Endothelial cell of umbilical vein (primary cell): ENCODE data around the gene CASKIN2. TPM values are rescaled to one million over a fixed set of nuclear protein-coding genes. Genes with fewer than 3 reads are reported as not detected.

ENCODE experiments used
- BruUV-seq: library from RNA; stranded (reverse); fragments of 400-500 nt; replicated peaks from 2 replicates; lab custom pipeline; 2021; lab: Mats Ljungman, UMichigan
- CTCF ChIA-PET: fragments of 300-600, 350-600 bp; sonication (Branson Sonifier 250); formaldehyde crosslinking; loops from one replicate; lab custom pipeline; 2021; ENCODE audit warnings: antibody characterized with exemption, inconsistent platforms; lab: Charles Lee
- POLR2A ChIA-PET: fragments of 300-600, 350-600 bp; sonication (Branson Sonifier 250); formaldehyde crosslinking; loops from one replicate; lab custom pipeline; 2021; ENCODE audit warnings: antibody characterized with exemption, inconsistent platforms; lab: Charles Lee
- DNase-seq: peaks from one replicate; pipeline ENCODE4 v3.0.0-alpha.2; 2011; ENCODE audit warnings: low read depth, low spot score
- FAIRE-seq: peaks from 2 replicates; lab custom pipeline; 2011; peaks lifted over from hg19 to GRCh38; lab: Jason Lieb, UNC
- H2AFZ ChIP-seq: 2 replicates; pipeline ENCODE4 v1.6.0; 2012; ENCODE audit warnings: low read depth, low read length, control low read depth, inconsistent platforms
- H3K27ac ChIP-seq: 2 replicates; pipeline ENCODE4 v1.5.1; 2011; ENCODE audit warnings: low read depth, mild to moderate bottlenecking, control low read depth, low read length, moderate library complexity; ENCODE audit not compliant: insufficient read depth
- H3K27me3 ChIP-seq, 2 experiments: 2 replicates each; pipeline versions ENCODE4 v1.6.0 to v1.6.1; 2011; ENCODE audit warnings: low read length in 2 of 2, mixed read lengths in 1 of 2; ENCODE audit not compliant: control insufficient read depth in 2 of 2, insufficient read depth in 2 of 2
- H3K36me3 ChIP-seq, 2 experiments: 2 replicates in 1 of 2; 3 replicates in 1 of 2; pipeline ENCODE4 v1.5.1; 2011; ENCODE audit warnings: low read length in 2 of 2, mild to moderate bottlenecking in 1 of 2, moderate library complexity in 1 of 2; ENCODE audit not compliant: control insufficient read depth in 2 of 2, insufficient read depth in 2 of 2; ENCODE audit errors: extremely low read depth in 1 of 2
- H3K4me1 ChIP-seq: 3 replicates; pipeline ENCODE4 v1.5.1; 2011; ENCODE audit warnings: mild to moderate bottlenecking, low read length; ENCODE audit not compliant: control insufficient read depth, insufficient read depth; ENCODE audit errors: extremely low read depth
- H3K4me2 ChIP-seq: 2 replicates; pipeline ENCODE4 v1.6.1; 2011; ENCODE audit warnings: low read length, control low read depth, mixed read lengths; ENCODE audit not compliant: insufficient read depth
- H3K4me3 ChIP-seq, 3 experiments: fragments of 200-600 bp in 1 of 3; sonication (generic), shearing (Covaris generic) in 1 of 3; replicated peaks in 1 of 3; 2 replicates each; pipeline ENCODE4 v1.5.1; 2011 to 2016; ENCODE audit warnings: control low read depth in 3 of 3, low read length in 3 of 3, mild to moderate bottlenecking in 2 of 3, inconsistent platforms in 1 of 3, low read depth in 1 of 3, moderate library complexity in 1 of 3; ENCODE audit not compliant: insufficient read depth in 1 of 3
- H3K79me2 ChIP-seq: 2 replicates; pipeline ENCODE4 v1.6.0; 2012; ENCODE audit warnings: low read length, inconsistent platforms; ENCODE audit not compliant: control insufficient read depth, insufficient read depth
- H3K9ac ChIP-seq: replicated peaks from 2 replicates; pipeline ENCODE3; 2011; ENCODE audit warnings: low read length, control low read depth; ENCODE audit not compliant: insufficient read depth; ENCODE audit errors: extremely low read depth
- H3K9me1 ChIP-seq: replicated peaks from 3 replicates; pipeline ENCODE4 v1.6.0; 2011; ENCODE audit warnings: mild to moderate bottlenecking, low read length; ENCODE audit not compliant: control insufficient read depth, insufficient read depth; ENCODE audit errors: extremely low read depth
- H3K9me3 ChIP-seq: replicated peaks from 2 replicates; pipeline ENCODE4 v1.5.1; 2012; ENCODE audit warnings: low read length, inconsistent platforms; ENCODE audit not compliant: control insufficient read depth, insufficient read depth
- H4K20me1 ChIP-seq: replicated peaks from 2 replicates; pipeline ENCODE3; 2011; ENCODE audit warnings: mild to moderate bottlenecking, low read length; ENCODE audit not compliant: control insufficient read depth, insufficient read depth; ENCODE audit errors: extremely low read depth
- CTCF ChIP-seq, 2 donors: IDR thresholded peaks; 1 replicate in 1 of 2; 2 replicates in 1 of 2; pipeline ENCODE4 v1.5.1; 2011; ENCODE audit warnings: low read length in 2 of 2, mild to moderate bottlenecking in 2 of 2, moderate library complexity in 2 of 2, control low read depth in 1 of 2, inconsistent platforms in 1 of 2, low read depth in 1 of 2; ENCODE audit not compliant: insufficient read depth in 1 of 2; ENCODE audit errors: extremely low read depth in 1 of 2
- EZH2 ChIP-seq: IDR thresholded peaks from 2 replicates; pipeline ENCODE4 v1.6.1; 2012; ENCODE audit warnings: borderline replicate concordance, low read depth, mild to moderate bottlenecking, moderate library complexity, low read length, inconsistent platforms; ENCODE audit not compliant: severe bottlenecking
- FOS ChIP-seq: IDR thresholded peaks from 2 replicates; pipeline ENCODE4 v1.6.1; 2011; ENCODE audit warnings: mild to moderate bottlenecking, low read length, moderate library complexity, borderline replicate concordance; ENCODE audit not compliant: insufficient read depth
- GATA2 ChIP-seq: IDR thresholded peaks from 2 replicates; pipeline ENCODE4 v1.7.0; 2011; ENCODE audit warnings: low read depth, mild to moderate bottlenecking, moderate library complexity, mixed read lengths, low read length; ENCODE audit not compliant: insufficient read length, insufficient read depth
- JUN ChIP-seq: IDR thresholded peaks from 2 replicates; pipeline ENCODE4 v1.6.1; 2011; ENCODE audit warnings: borderline replicate concordance, low read depth; ENCODE audit not compliant: insufficient read length, insufficient read depth
- MAX ChIP-seq: IDR thresholded peaks from 2 replicates; pipeline ENCODE4 v1.6.1; 2011; ENCODE audit not compliant: insufficient read depth, insufficient read length
- MYC ChIP-seq: IDR thresholded peaks from one replicate; pipeline ENCODE4 v1.6.1; 2011; ENCODE audit warnings: mild to moderate bottlenecking, low read depth, low read length
- POLR2A ChIP-seq: IDR thresholded peaks from 2 replicates; pipeline ENCODE4 v1.6.1; 2012; ENCODE audit warnings: low read depth, mild to moderate bottlenecking, control low read depth, low read length
- POLR2AphosphoS5 ChIP-seq: IDR thresholded peaks from 2 replicates; pipeline ENCODE4 v1.6.1; 2012; ENCODE audit warnings: low read depth, mild to moderate bottlenecking, control low read depth, low read length, moderate library complexity; ENCODE audit not compliant: insufficient read depth
- dilution Hi-C: fragments of 300-500 bp; cut with MboI; formaldehyde crosslinking; loops from one replicate; pipeline ENCODE4 v1.15.0; 2019; ENCODE audit warnings: low sequenced_read_pairs; ENCODE audit not compliant: extremely low pct_ligation_motif_present
- intact Hi-C: fragments of 100-400 bp; cut with micrococcal nuclease; formaldehyde crosslinking; loops from one replicate; pipeline ENCODE4 v1.10.0; 2022
- polyA plus RNA-seq, 4 experiments: library from polyadenylated mRNA; depleted of rRNA in 3 of 4; stranded (reverse) in 3 of 4; unstranded in 1 of 4; fragments of >200 nt; gene quantifications; 2 replicates each; pipeline versions ENCODE4 v1.2.1 to v1.2.3, GENCODE V29; 2011 to 2012; ENCODE audit warnings: missing spikeins in 1 of 4
- total RNA-seq: library from RNA; stranded (reverse); gene quantifications from 2 replicates; pipeline ENCODE4 v1.2.3, GENCODE V29; 2021

The CASKIN2 gene
- total and polyA plus RNA-seq, 2 donors (not counting 3 experiments of a cell fraction or from before 2014, with no cell fraction given), result 13.0 to 37.6 TPM

- no peak overlapping the region for H3K4me3 ChIP-seq
- CTCF ChIA-PET, result interaction anchor here (0.8 to 0.9 kb wide), 2 partner anchors 17 to 122 kb away, joined by 3 read pairs; no protein-coding TSS in a partner anchor
- BruUV-seq, result no TSS peak
Measured at GRCh38 chr17:75553295-75554110, 38.2 kb upstream of the CASKIN2 start.

More at GRCh38 chr17:75553295-75554110, 38.2 kb upstream of the CASKIN2 start:
- POLR2A ChIA-PET, result interaction anchor here (0.7 kb wide), 1 partner anchor 58 kb away, joined by 3 read pairs; no protein-coding TSS in a partner anchor
- H3K9me3 ChIP-seq, result no peaks in the 10 kb centered on the region
- H3K9ac ChIP-seq, result no peak overlapping the region
- dilution Hi-C loops (no loop called here), intact Hi-C loops (no loop called here)
- H3K9me1 ChIP-seq, result no peaks in the 10 kb centered on the region
- no peak for DNase-seq
- FAIRE-seq, result no peak
- no peaks in the 10 kb centered on the region for H3K79me2 ChIP-seq
- no peaks in the 10 kb centered on the region for H3K36me3 ChIP-seq
- no peak overlapping the region for H2AFZ ChIP-seq
- H3K4me1 ChIP-seq, result no peaks in the 10 kb centered on the region
- TF ChIP-seq MAX (no peak), JUN (no peak), FOS (no peak), CTCF (IDR thresholded peaks at IDR 0.05; ENCODE audit: extremely low read depth in 1 of 2, insufficient read depth in 1 of 2, low read depth in 1 of 2, low read length in 2 of 2) (no peak), MYC (no peak), EZH2 (no peak), POLR2A (no peak), GATA2 (no peak), POLR2AphosphoS5 (no peak)
- H3K27ac ChIP-seq, result no peak overlapping the region
- H3K27me3 ChIP-seq, result no peaks in the 10 kb centered on the region
- no peaks in the 10 kb centered on the region for H4K20me1 ChIP-seq
- H3K4me2 ChIP-seq, result no peak overlapping the region
